KMS-11 (cell line): ENCODE results near the gene RGL2.
A peak's percentile ranks its signal among the peaks of the same experiment; 100 is the strongest.

ENCODE experiments used
- H2AFZ ChIP-seq: fragments of 200-600 bp; sonication (generic); 2 replicates; pipeline ENCODE4 v1.6.1; 2016; ENCODE audit warnings: antibody characterized with exemption, mixed run types, low read depth
- H3K27ac ChIP-seq: fragments of 200-600 bp; sonication (generic); 2 replicates; pipeline ENCODE4 v1.6.1; 2016; ENCODE audit warnings: mild to moderate bottlenecking, mixed run types
- H3K27me3 ChIP-seq: fragments of 200-600 bp; sonication (generic); 2 replicates; pipeline ENCODE4 v1.6.1; 2017; ENCODE audit warnings: mild to moderate bottlenecking, low read depth, mixed run types, moderate library complexity; ENCODE audit not compliant: insufficient read depth
- H3K36me3 ChIP-seq: fragments of 200-600 bp; sonication (generic); 2 replicates; pipeline ENCODE4 v1.6.1; 2017; ENCODE audit warnings: mild to moderate bottlenecking, mixed run types; ENCODE audit not compliant: insufficient read depth
- H3K4me1 ChIP-seq: fragments of 200-600 bp; sonication (generic); 2 replicates; pipeline ENCODE4 v1.6.1; 2016; ENCODE audit warnings: mild to moderate bottlenecking, low read depth, mixed run types; ENCODE audit not compliant: poor library complexity, severe bottlenecking
- H3K4me2 ChIP-seq: fragments of 200-600 bp; sonication (generic); 2 replicates; pipeline ENCODE4 v1.7.0; 2016; ENCODE audit warnings: mild to moderate bottlenecking, mixed run types
- H3K4me3 ChIP-seq: fragments of 200-600 bp; sonication (generic); IDR thresholded peaks from 2 replicates; pipeline ENCODE4 v1.6.1; 2017; ENCODE audit warnings: low read depth, low read length, mixed read lengths; ENCODE audit not compliant: insufficient read depth
- H3K79me2 ChIP-seq: fragments of 200-600 bp; sonication (generic); 2 replicates; pipeline ENCODE4 v1.6.1; 2016; ENCODE audit warnings: low read depth, mixed run types; ENCODE audit not compliant: insufficient read depth
- H3K9ac ChIP-seq: fragments of 200-600 bp; sonication (generic); 2 replicates; pipeline ENCODE4 v1.6.1; 2016; ENCODE audit warnings: mild to moderate bottlenecking, mixed run types
- H4K20me1 ChIP-seq: fragments of 200-600 bp; sonication (generic); 2 replicates; pipeline ENCODE4 v1.6.1; 2016; ENCODE audit warnings: mild to moderate bottlenecking, mixed run types; ENCODE audit not compliant: insufficient read depth
- TF ChIP-seq, protein P1 (sequence below): fragments of 200-600 bp; sonication (generic); conservative IDR thresholded peaks from 2 replicates; pipeline ENCODE4 v1.6.1; 2017; ENCODE audit warnings: low read depth, mild to moderate bottlenecking, antibody characterized with exemption, low read length, moderate library complexity, mixed read lengths

The RGL2 gene

DNA sequence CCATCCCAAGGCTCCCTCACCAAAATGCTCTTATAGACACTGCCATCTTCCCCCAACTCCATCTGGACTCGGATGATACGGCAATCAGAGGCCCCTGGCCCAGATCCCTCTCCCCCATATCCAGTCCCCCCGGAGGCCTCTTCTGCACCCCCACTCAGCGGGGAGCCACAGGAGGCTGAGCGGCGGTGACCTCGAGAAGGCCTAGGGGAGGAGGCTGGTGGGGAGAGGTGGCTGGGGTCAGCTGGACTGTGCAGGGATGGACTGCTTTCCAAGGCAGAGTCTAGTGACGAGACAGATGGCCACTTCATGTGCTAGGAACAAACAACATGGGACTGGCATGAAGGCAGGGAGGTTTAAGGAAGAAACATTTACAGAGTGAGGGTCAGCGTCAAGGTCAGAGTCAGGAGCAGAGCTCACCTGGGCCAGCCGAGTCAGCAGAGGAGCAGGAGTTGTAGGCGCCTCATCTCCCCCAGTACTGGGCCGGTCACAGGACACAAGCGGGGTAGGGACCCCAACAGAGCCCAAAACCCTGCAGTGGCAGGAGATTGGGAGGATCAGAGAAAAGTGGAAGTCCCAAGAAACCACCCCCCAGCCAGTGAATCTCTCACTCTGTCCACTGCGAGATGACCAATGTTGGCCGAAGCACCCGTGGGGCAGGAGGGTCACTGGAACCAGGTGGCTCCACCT is 5.6 kb downstream of the RGL2 start:
- Histone ChIP-seq H3K27me3 (no peaks in the 10 kb centered on the region), H3K4me1 (peaks cover 19% of the 10 kb centered on the region), H3K9ac (no peak overlapping the region), H3K27ac (no peak overlapping the region), H3K4me2 (no peak overlapping the region), H4K20me1 (no peaks in the 10 kb centered on the region), H3K36me3 (no peaks in the 10 kb centered on the region), H3K4me3 (no peak overlapping the region), H2AFZ (no peak overlapping the region), H3K79me2 (peaks cover 18% of the 10 kb centered on the region; the same call in 1 of the 2 replicates)
- TF ChIP-seq, protein P1, sequence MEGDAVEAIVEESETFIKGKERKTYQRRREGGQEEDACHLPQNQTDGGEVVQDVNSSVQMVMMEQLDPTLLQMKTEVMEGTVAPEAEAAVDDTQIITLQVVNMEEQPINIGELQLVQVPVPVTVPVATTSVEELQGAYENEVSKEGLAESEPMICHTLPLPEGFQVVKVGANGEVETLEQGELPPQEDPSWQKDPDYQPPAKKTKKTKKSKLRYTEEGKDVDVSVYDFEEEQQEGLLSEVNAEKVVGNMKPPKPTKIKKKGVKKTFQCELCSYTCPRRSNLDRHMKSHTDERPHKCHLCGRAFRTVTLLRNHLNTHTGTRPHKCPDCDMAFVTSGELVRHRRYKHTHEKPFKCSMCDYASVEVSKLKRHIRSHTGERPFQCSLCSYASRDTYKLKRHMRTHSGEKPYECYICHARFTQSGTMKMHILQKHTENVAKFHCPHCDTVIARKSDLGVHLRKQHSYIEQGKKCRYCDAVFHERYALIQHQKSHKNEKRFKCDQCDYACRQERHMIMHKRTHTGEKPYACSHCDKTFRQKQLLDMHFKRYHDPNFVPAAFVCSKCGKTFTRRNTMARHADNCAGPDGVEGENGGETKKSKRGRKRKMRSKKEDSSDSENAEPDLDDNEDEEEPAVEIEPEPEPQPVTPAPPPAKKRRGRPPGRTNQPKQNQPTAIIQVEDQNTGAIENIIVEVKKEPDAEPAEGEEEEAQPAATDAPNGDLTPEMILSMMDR = no peak

- peak overlapping the region; percentile 96 for H3K4me2 ChIP-seq
- peaks cover 18% of the 10 kb centered on the region for H3K4me1 ChIP-seq
- H3K79me2 ChIP-seq = peaks cover 23% of the 10 kb centered on the region; the same call in 1 of the 2 replicates
- no peaks in the 10 kb centered on the region; the same call in 1 of the 2 replicates for H3K36me3 ChIP-seq
- no peak overlapping the region for H3K4me3 ChIP-seq
- no peaks in the 10 kb centered on the region for H4K20me1 ChIP-seq
- H2AFZ ChIP-seq = no peak overlapping the region
- H3K9ac ChIP-seq = no peak overlapping the region; the same call in 1 of the 2 replicates
- H3K27ac ChIP-seq = no peak overlapping the region
- TF ChIP-seq, protein P1 = no peak
- H3K27me3 ChIP-seq = no peaks in the 10 kb centered on the region
Measured at GRCh38 chr6:33290459-33290858, 8.3 kb downstream of the RGL2 start.

GRCh38 chr6:33289784-33290315 is 8.9 kb downstream of the RGL2 start:
- Histone ChIP-seq H4K20me1 (no peaks in the 10 kb centered on the region), H3K4me1 (peaks cover 18% of the 10 kb centered on the region), H3K79me2 (peaks cover 23% of the 10 kb centered on the region; the same call in 1 of the 2 replicates), H3K4me3 (peak overlapping the region; percentile 22), H3K9ac (peak overlapping the region; percentile 40; the same call in 1 of the 2 replicates), H3K36me3 (no peaks in the 10 kb centered on the region; the same call in 1 of the 2 replicates), H3K27ac (peak overlapping the region; percentile 4; the same call in 1 of the 2 replicates), H2AFZ (peak overlapping the region; percentile 40; the same call in 1 of the 2 replicates), H3K4me2 (peak overlapping the region; percentile 96), H3K27me3 (no peaks in the 10 kb centered on the region)
- TF ChIP-seq, protein P1 = no peak

- H3K4me3 ChIP-seq = peak within 1 kb of the TSS; percentile 22
- peaks cover 23% of the 10 kb centered on the region; the same call in 1 of the 2 replicates for H3K79me2 ChIP-seq
- no peaks in the 10 kb centered on the region; the same call in 1 of the 2 replicates for H3K36me3 ChIP-seq
- peak within 1 kb of the TSS; percentile 40; the same call in 1 of the 2 replicates for H3K9ac ChIP-seq
- H3K4me2 ChIP-seq = peak within 1 kb of the TSS; percentile 96
- H3K27me3 ChIP-seq = no peaks in the 10 kb centered on the region
- peak within 1 kb of the TSS; percentile 40 for H2AFZ ChIP-seq
- no peaks in the 10 kb centered on the region for H4K20me1 ChIP-seq
- H3K4me1 ChIP-seq = peaks cover 18% of the 10 kb centered on the region
- TF ChIP-seq, protein P1 = no peak
- peak within 1 kb of the TSS; percentile 4; the same call in 1 of the 2 replicates for H3K27ac ChIP-seq
Measured at GRCh38 chr6:33288921-33289783, 9.6 kb downstream of the RGL2 start, which contains the start of the genes PFDN6 and WDR46. PFDN6 (plus strand) TSS chr6:33289601; CDS start chr6:33289857, 256 bp downstream. WDR46 (minus strand) TSS chr6:33289239; CDS start chr6:33289170, 69 bp downstream.
